Smooth muscle cell (in vitro differentiated cells): ENCODE measurements around the gene ANKMY2. TPM values are rescaled to one million over a fixed set of nuclear protein-coding genes. Genes with fewer than 3 reads are reported as not detected.
"Not testable (repeated sequence)": the region's sequence is repeated elsewhere in the genome, so short reads cannot be mapped to it uniquely, and the experiment has no call there.

Source experiments
- DNase-seq: peaks from one replicate; lab custom pipeline; 2025; ENCODE audit not compliant: unreplicated experiment; lab: John Stamatoyannopoulos, UW
- H2AFZ ChIP-seq: fragments of 200-600 bp; sonication (generic); 2 replicates; pipeline ENCODE4 v1.6.0; 2016; ENCODE audit warnings: antibody characterized with exemption, low read depth, mild to moderate bottlenecking
- H3F3A ChIP-seq: fragments of 200-600 bp; sonication (generic); 2 replicates; pipeline ENCODE4 v1.6.0; 2017; ENCODE audit warnings: antibody characterized with exemption, low read depth
- H3K27ac ChIP-seq: fragments of 200-600 bp; sonication (generic); 2 replicates; pipeline ENCODE4 v1.5.1; 2016; ENCODE audit warnings: low read depth, mild to moderate bottlenecking
- H3K27me3 ChIP-seq: fragments of 200-600 bp; sonication (generic); 2 replicates; pipeline ENCODE4 v1.6.1; 2016; ENCODE audit warnings: low read depth, mild to moderate bottlenecking
- H3K36me3 ChIP-seq: fragments of 200-600 bp; sonication (generic); 2 replicates; pipeline ENCODE4 v1.5.1; 2016; ENCODE audit warnings: low read depth
- H3K4me1 ChIP-seq: fragments of 200-600 bp; sonication (generic); 2 replicates; pipeline ENCODE4 v1.5.1; 2016; ENCODE audit warnings: low read depth
- H3K4me2 ChIP-seq: fragments of 200-600 bp; sonication (generic); 2 replicates; pipeline ENCODE4 v1.6.0; 2016; ENCODE audit warnings: mild to moderate bottlenecking
- H3K4me3 ChIP-seq: fragments of 200-600 bp; sonication (generic); 2 replicates; pipeline ENCODE4 v1.5.1; 2016; ENCODE audit warnings: mild to moderate bottlenecking
- H3K79me2 ChIP-seq: fragments of 200-600 bp; sonication (generic); 2 replicates; pipeline ENCODE4 v1.6.0; 2016; ENCODE audit warnings: low read depth, mild to moderate bottlenecking
- H3K9ac ChIP-seq: fragments of 200-600 bp; sonication (generic); 2 replicates; pipeline ENCODE4 v1.6.0; 2016; ENCODE audit warnings: low read depth
- H3K9me3 ChIP-seq: fragments of 200-600 bp; sonication (generic); replicated peaks from 2 replicates; pipeline ENCODE4 v1.5.1; 2016; ENCODE audit warnings: low read depth
- H4K20me1 ChIP-seq: fragments of 200-600 bp; sonication (generic); 2 replicates; pipeline ENCODE4 v1.6.0; 2016; ENCODE audit warnings: low read depth
- WGBS: methylation state at CpG from one replicate; pipeline ENCODE4 v1.1.7; 2016; ENCODE audit warnings: low lambda C conversion rate; 5-methylcytosine and 5-hydroxymethylcytosine counted together
- polyA plus RNA-seq: library from polyadenylated mRNA; unstranded; fragments of >200 nt; fragmentation: Nextera tagmentation; extraction: Ambion mirVana; gene quantifications from 2 replicates; pipeline ENCODE4 v1.2.1, GENCODE V29; 2016
- total RNA-seq: library from RNA; depleted of rRNA; stranded (reverse); fragments of >200 nt; gene quantifications from 2 replicates; pipeline ENCODE4 v1.2.3, GENCODE V29; 2014
- TF ChIP-seq, protein P1 (sequence below): fragments of 200-600 bp; sonication (generic); IDR thresholded peaks from 2 replicates; pipeline ENCODE4 v1.5.1; 2017; ENCODE audit warnings: borderline replicate concordance, mild to moderate bottlenecking, antibody characterized with exemption; ENCODE audit not compliant: insufficient read depth, poor library complexity, severe bottlenecking

The ANKMY2 gene
- total and polyA plus RNA-seq, 2 experiments from 2014 or later, result 24.0 to 28.0 TPM

- Histone ChIP-seq H3K27ac (no peak overlapping the region), H2AFZ (no peak overlapping the region), H3K4me3 (no peak overlapping the region), H3K9me3 (no peaks in the 10 kb centered on the region), H3K27me3 (no peaks in the 10 kb centered on the region), H3K36me3 (peaks cover 5% of the 10 kb centered on the region), H3K79me2 (no peaks in the 10 kb centered on the region), H3K4me2 (no peak overlapping the region), H4K20me1 (no peaks in the 10 kb centered on the region), H3F3A (no peaks in the 10 kb centered on the region), H3K9ac (no peak overlapping the region), H3K4me1 (no peaks in the 10 kb centered on the region)
- WGBS, result 92% methylated on average over 4 of the region's 4 CpGs
- DNase-seq, result no peak
- TF ChIP-seq, protein P1, sequence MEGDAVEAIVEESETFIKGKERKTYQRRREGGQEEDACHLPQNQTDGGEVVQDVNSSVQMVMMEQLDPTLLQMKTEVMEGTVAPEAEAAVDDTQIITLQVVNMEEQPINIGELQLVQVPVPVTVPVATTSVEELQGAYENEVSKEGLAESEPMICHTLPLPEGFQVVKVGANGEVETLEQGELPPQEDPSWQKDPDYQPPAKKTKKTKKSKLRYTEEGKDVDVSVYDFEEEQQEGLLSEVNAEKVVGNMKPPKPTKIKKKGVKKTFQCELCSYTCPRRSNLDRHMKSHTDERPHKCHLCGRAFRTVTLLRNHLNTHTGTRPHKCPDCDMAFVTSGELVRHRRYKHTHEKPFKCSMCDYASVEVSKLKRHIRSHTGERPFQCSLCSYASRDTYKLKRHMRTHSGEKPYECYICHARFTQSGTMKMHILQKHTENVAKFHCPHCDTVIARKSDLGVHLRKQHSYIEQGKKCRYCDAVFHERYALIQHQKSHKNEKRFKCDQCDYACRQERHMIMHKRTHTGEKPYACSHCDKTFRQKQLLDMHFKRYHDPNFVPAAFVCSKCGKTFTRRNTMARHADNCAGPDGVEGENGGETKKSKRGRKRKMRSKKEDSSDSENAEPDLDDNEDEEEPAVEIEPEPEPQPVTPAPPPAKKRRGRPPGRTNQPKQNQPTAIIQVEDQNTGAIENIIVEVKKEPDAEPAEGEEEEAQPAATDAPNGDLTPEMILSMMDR, result no peak
These were observed 45.7 kb upstream of the ANKMY2 start for GRCh38 chr7:16691241-16691640.

DNA sequence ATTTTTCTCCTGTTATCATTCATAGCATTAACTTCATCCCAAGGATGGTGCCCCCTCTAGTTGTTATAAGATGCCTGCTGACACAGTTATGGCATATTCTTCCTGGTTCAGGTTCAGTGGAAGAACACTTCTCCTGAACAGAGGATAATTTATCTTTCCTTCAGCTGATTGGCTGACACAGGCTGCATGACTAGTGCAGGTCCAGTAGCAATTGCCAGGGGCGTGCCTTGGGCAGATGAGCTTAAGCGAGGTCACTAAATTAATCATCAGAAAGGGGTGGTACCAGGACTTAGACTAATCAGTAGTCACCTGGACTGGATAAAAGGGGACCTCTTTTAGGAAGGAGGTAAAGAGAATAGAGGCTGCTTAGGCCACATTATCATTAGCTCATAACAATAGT, 42.7 kb upstream of the ANKMY2 start:
- Histone ChIP-seq H3F3A (peaks cover 5% of the 10 kb centered on the region), H3K27ac (no peak overlapping the region), H3K27me3 (no peaks in the 10 kb centered on the region), H3K4me1 (peaks cover 3% of the 10 kb centered on the region), H2AFZ (no peak overlapping the region), H3K36me3 (peaks cover 6% of the 10 kb centered on the region), H3K9ac (no peak overlapping the region), H3K9me3 (no peaks in the 10 kb centered on the region), H3K79me2 (no peaks in the 10 kb centered on the region), H3K4me3 (no peak overlapping the region), H3K4me2 (no peak overlapping the region), H4K20me1 (no peaks in the 10 kb centered on the region)
- 91% methylated on average over 2 of the region's 2 CpGs for WGBS
- no peak for DNase-seq
- TF ChIP-seq, protein P1, result no peak

- Histone ChIP-seq H3K4me2 (peak overlapping the region; percentile 4), H3K9ac (no peak overlapping the region)
These were observed 40.0 kb upstream of the ANKMY2 start for GRCh38 chr7:16685535-16685934.

GRCh38 chr7:16684935-16685334, 39.4 kb upstream of the ANKMY2 start:
- TF ChIP-seq, protein P1, result no peak
- Histone ChIP-seq H3K4me3 (no peak overlapping the region), H3K4me2 (peak overlapping the region; percentile 4), H3K79me2 (no peaks in the 10 kb centered on the region), H3K27ac (peak overlapping the region; percentile 61), H3K36me3 (peaks cover 24% of the 10 kb centered on the region), H3K4me1 (peaks cover 3% of the 10 kb centered on the region), H4K20me1 (no peaks in the 10 kb centered on the region), H3K27me3 (no peaks in the 10 kb centered on the region), H3F3A (peaks cover 5% of the 10 kb centered on the region), H3K9ac (no peak overlapping the region), H2AFZ (no peak overlapping the region), H3K9me3 (no peaks in the 10 kb centered on the region)
- no peak for DNase-seq
- whole genome bisulfite sequencing, result 73% methylated on average over 2 of the region's 2 CpGs

More at GRCh38 chr7:16685535-16685934, 40.0 kb upstream of the ANKMY2 start:
- peaks cover 5% of the 10 kb centered on the region for H3F3A ChIP-seq
- peaks cover 25% of the 10 kb centered on the region for H3K36me3 ChIP-seq
- TF ChIP-seq, protein P1, result no peak
- no peak overlapping the region for H3K4me3 ChIP-seq
- H3K27ac ChIP-seq, result peak overlapping the region; percentile 61
- WGBS, result 67% methylated on average over 2 of the region's 2 CpGs
- DNase-seq, result no peak
- H3K27me3 ChIP-seq, result no peaks in the 10 kb centered on the region
- no peak overlapping the region for H2AFZ ChIP-seq
- peaks cover 3% of the 10 kb centered on the region for H3K4me1 ChIP-seq
- H4K20me1 ChIP-seq, result no peaks in the 10 kb centered on the region
- no peaks in the 10 kb centered on the region for H3K9me3 ChIP-seq
- H3K79me2 ChIP-seq, result no peaks in the 10 kb centered on the region

DNA sequence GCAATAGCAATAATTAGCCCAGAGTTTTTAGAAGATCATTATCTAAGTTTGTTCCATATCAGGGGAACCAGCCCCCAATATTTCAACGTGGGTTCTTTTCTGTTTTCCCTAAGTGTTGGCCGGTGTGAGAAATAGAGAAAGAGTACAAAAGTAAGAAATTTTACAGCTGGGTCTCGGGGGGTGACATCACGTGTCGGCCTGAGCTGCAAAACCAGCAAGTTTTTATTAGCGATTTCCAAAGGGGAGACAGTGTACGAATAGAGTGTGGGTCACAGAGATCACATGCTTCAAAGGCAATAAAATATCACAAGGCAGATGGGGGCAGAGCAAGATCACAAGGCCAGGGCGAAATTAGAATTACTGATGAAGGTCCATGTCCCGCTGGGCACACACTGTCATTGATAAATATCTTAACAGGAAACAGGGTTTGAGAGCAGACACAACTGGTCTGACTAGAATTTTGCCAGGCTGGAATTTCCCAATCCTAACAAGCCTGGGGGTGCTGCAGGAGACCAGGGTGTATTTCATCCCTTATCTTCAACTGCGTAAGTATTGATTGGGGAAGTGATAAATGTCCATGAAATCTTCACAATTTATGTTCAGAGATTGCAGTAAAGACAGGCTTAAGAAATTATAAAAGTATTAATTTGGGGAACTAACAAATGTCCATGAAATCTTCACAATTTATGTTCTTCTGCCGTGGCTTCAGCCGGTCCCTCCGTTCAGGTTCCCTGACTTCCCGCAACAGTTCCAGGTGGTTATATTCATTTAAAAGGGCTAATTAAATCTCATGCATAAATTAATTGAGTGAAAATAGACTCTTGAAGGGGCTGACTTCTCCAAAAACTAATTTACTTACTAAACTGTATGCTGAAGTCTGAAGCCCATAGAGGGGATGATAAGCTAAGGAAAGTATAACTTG, 33.4 kb upstream of the ANKMY2 start:
- H3K79me2 ChIP-seq, H3K4me3 ChIP-seq, H3K4me1 ChIP-seq, DNase-seq, H3K27me3 ChIP-seq, H3K9ac ChIP-seq, H4K20me1 ChIP-seq, H3F3A ChIP-seq, H2AFZ ChIP-seq, H3K9me3 ChIP-seq, H3K4me2 ChIP-seq: not testable (repeated sequence)
- Histone ChIP-seq H3K27ac (peak overlapping the region; percentile 17), H3K36me3 (peaks cover 22% of the 10 kb centered on the region)
- WGBS, result 61% methylated on average over 14 of the region's 14 CpGs
